Stomach (tissue), 9 donors: ENCODE measurements around the gene SPO11. TPM values are rescaled to one million over a fixed set of nuclear protein-coding genes. Genes with fewer than 3 reads are reported as not detected.

Experiments used
- DNase-seq, 2 donors: peaks; one replicate each; pipeline versions ENCODE4 v3.0.0 to v3.0.0-alpha.2; 2013 to 2019
- H3K27ac ChIP-seq, 5 donors: fragments of 200-600 bp in 4 of 5; sonication (generic) in 4 of 5; one replicate each; pipeline ENCODE4 v1.5.1; 2013 to 2019; ENCODE audit warnings: mild to moderate bottlenecking in 1 of 5, moderate library complexity in 1 of 5
- H3K27me3 ChIP-seq, 3 donors: fragments of 200-600 bp; sonication (generic); one replicate each; pipeline ENCODE4 v1.5.1; 2017 to 2019; ENCODE audit warnings: mixed run types in 1 of 3
- H3K36me3 ChIP-seq, 4 donors: fragments of 200-600 bp; sonication (generic); 1 replicate in 3 of 4; 2 replicates in 1 of 4; pipeline ENCODE4 v1.5.1; 2016 to 2019
- H3K4me1 ChIP-seq, 4 donors: fragments of 200-600 bp; sonication (generic); one replicate each; pipeline ENCODE4 v1.5.1; 2016 to 2019
- H3K4me3 ChIP-seq, 4 donors: fragments of 200-600 bp; sonication (generic) in 3 of 4; one replicate each; pipeline ENCODE4 v1.5.1; 2016 to 2019; ENCODE audit warnings: mild to moderate bottlenecking in 1 of 4
- H3K9me3 ChIP-seq, 4 donors: fragments of 200-600 bp; sonication (generic); one replicate each; pipeline ENCODE4 v1.5.1; 2016 to 2019
- CTCF ChIP-seq, 7 experiments: fragments of 450-650 bp in 4 of 7; fragments of 200-600 bp in 3 of 7; sonication (generic) in 3 of 7; IDR thresholded peaks; one replicate each; pipeline ENCODE4 v1.5.1; 2016 to 2019; ENCODE audit warnings: antibody characterized with exemption in 7 of 7, control low read depth in 2 of 7, mild to moderate bottlenecking in 1 of 7
- EP300 ChIP-seq: sonication (generic); formaldehyde crosslinking; IDR thresholded peaks from one replicate; pipeline ENCODE4 v1.6.1; 2017; ENCODE audit warnings: antibody characterized with exemption
- POLR2A ChIP-seq, 4 donors: fragments of 450-650 bp; IDR thresholded peaks; one replicate each; pipeline ENCODE4 v1.6.1; 2016; ENCODE audit warnings: antibody characterized with exemption in 4 of 4, control low read depth in 2 of 4, mild to moderate bottlenecking in 1 of 4, moderate library complexity in 1 of 4
- POLR2AphosphoS5 ChIP-seq, 3 donors: sonication (generic); formaldehyde crosslinking; IDR thresholded peaks; one replicate each; pipeline ENCODE4 v1.6.1; 2016; ENCODE audit warnings: antibody characterized with exemption in 3 of 3
- WGBS, 5 donors: extraction: QIAGEN DNeasy Blood & Tissue Kit in 3 of 5; methylation state at CpG; one replicate each; pipeline versions ENCODE4 v1.1.5 to v1.1.7; 2013 to 2018; 5-methylcytosine and 5-hydroxymethylcytosine counted together
- intact Hi-C: fragments of 100-400 bp; cut with DNase I; formaldehyde crosslinking; loops from one replicate; pipeline ENCODE4 v1.15.1; 2023; ENCODE audit warnings: low total_unique reads
- polyA plus RNA-seq, 3 donors: library from polyadenylated mRNA; stranded (reverse); fragments of 200-250 nt; gene quantifications; one replicate each; pipeline ENCODE4 v1.2.3, GENCODE V29; 2013
- total RNA-seq, 5 donors: library from RNA; depleted of rRNA; stranded (reverse); fragments of >200 nt; gene quantifications; one replicate each; pipeline versions ENCODE4 v1.1.0 to v1.2.3, GENCODE V29; 2014 to 2016
- donor health status: healthy with polysubstance abuse.
- donor health status: Bipolar disorder and iron deficiency.
- donor health status: healthy.

The SPO11 gene
- total and polyA plus RNA-seq, 8 donors = not detected

GRCh38 chr20:57292611-57293010 is 37.0 kb upstream of the SPO11 start:
- Histone ChIP-seq H3K36me3 (no peaks in the 10 kb centered on the region), H3K4me1 (peaks cover 0 to 19% (median 13%) of the 10 kb centered on the region in 4 donors), H3K9me3 (no peaks in the 10 kb centered on the region), H3K27ac (no peak overlapping the region), H3K4me3 (no peak overlapping the region), H3K27me3 (peaks cover 6 to 92% (median 37%) of the 10 kb centered on the region in 3 donors)
- 50 to 96% (median 83%) methylated on average over 1 to 2 of the region's 2 CpGs for WGBS, 5 donors
- DNase-seq = no peak
- intact Hi-C loops = no loop called here
- TF ChIP-seq CTCF (IDR thresholded peaks at IDR 0.05) = no peak
- TF ChIP-seq EP300 = no peak
- TF ChIP-seq POLR2A (IDR thresholded peaks at IDR 0.05) = no peak

DNA sequence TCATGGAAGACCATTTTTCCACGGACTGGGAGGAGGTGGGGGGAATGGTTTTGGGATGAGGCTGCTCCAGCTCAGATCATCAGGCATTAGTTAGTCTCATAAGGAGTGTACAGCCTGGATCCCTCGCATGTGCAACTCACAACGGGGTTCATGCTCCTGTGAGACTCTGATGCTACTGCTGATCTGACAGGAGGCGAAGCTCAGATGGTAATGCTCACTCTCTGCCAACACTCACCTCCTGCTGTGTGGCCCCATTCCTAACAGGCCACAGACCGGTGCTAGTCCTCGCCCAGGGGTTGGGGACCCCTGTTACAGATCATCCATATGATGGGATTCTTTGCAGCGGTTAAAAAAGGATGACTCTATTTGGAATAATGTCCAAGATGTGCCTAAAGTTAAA is 35.6 kb upstream of the SPO11 start:
- Histone ChIP-seq H3K4me3 (no peak overlapping the region), H3K27ac (no peak overlapping the region), H3K36me3 (no peaks in the 10 kb centered on the region), H3K9me3 (no peaks in the 10 kb centered on the region), H3K4me1 (peaks cover 0 to 5% (median 2%) of the 10 kb centered on the region in 4 donors), H3K27me3 (peaks cover 6 to 78% (median 25%) of the 10 kb centered on the region in 3 donors)
- DNase-seq = no peak
- no peak for TF ChIP-seq EP300
- no peak for TF ChIP-seq POLR2A (IDR thresholded peaks at IDR 0.05)
- TF ChIP-seq CTCF (IDR thresholded peaks at IDR 0.05) = no peak
- TF ChIP-seq POLR2AphosphoS5 (IDR thresholded peaks at IDR 0.05) = no peak
- 73 to 83% (median 77%) methylated on average over 7 of the region's 7 CpGs for WGBS, 5 donors
- intact Hi-C loops = no loop called here

- TF ChIP-seq POLR2A (IDR thresholded peaks at IDR 0.05) = no peak
- TF ChIP-seq EP300 = no peak
- no peak for TF ChIP-seq POLR2AphosphoS5 (IDR thresholded peaks at IDR 0.05)
- TF ChIP-seq CTCF (IDR thresholded peaks at IDR 0.05) = no peak
- no peaks in the 10 kb centered on the region for H3K36me3 ChIP-seq
- no peak overlapping the region for H3K4me3 ChIP-seq
- H3K27ac ChIP-seq = no peak overlapping the region
- H3K4me1 ChIP-seq = no peaks in the 10 kb centered on the region
- WGBS, 5 donors = 53 to 65% (median 55%) methylated on average over 3 of the region's 3 CpGs
- DNase-seq = no peak
- intact Hi-C loops = no loop called here
- peaks cover 6 to 73% (median 24%) of the 10 kb centered on the region in 3 donors for H3K27me3 ChIP-seq
- no peaks in the 10 kb centered on the region for H3K9me3 ChIP-seq
Observed at GRCh38 chr20:57294550-57294949, 35.1 kb upstream of the SPO11 start.

DNA sequence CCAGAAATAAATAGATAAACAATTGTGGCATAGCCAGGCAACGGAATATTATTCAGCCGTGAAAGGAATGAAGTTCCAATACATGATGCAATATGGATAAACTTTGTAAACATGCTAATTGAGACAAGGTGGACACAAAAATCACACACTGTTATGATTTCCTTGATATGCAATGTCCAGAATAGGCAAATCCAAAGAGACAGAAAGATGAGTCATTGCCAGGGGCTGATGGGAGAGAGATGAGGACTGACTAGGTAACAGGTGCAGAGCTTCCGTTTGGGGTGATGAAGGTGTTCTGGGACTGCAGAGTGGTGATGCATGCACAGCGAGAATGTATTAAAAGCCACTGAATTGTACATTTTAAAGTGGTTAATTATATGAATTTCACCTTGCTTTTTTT is 31.1 kb upstream of the SPO11 start:
- Histone ChIP-seq H3K4me1 (no peaks in the 10 kb centered on the region), H3K27me3 (peaks cover 0 to 48% (median 0%) of the 10 kb centered on the region in 3 donors), H3K9me3 (no peaks in the 10 kb centered on the region), H3K4me3 (no peak overlapping the region), H3K36me3 (no peaks in the 10 kb centered on the region), H3K27ac (no peak overlapping the region)
- no peak for DNase-seq
- intact Hi-C loops = no loop called here
- whole genome bisulfite sequencing, 5 donors = 82 to 86% (median 83%) methylated on average over 4 of the region's 4 CpGs
- TF ChIP-seq CTCF (IDR thresholded peaks at IDR 0.05) = no peak
- no peak for TF ChIP-seq EP300
- TF ChIP-seq POLR2A (IDR thresholded peaks at IDR 0.05) = no peak
- TF ChIP-seq POLR2AphosphoS5 (IDR thresholded peaks at IDR 0.05) = no peak
